HL-60 (cell line): ENCODE measurements around the gene HDAC9.
"Not testable (repeated sequence)": the region's sequence is repeated elsewhere in the genome, so short reads cannot be mapped to it uniquely, and the experiment has no call there.

Experiments
- DNase-seq, 2 experiments: peaks; one replicate each; pipeline ENCODE4 v3.0.0-alpha.2; 2010 to 2020; ENCODE audit warnings: low read depth in 1 of 2, low spot score in 1 of 2
- H3K27ac ChIP-seq: fragments of 250-450 bp; sonication (Bioruptor Pico); replicated peaks from 2 replicates; pipeline ENCODE4 v1.5.1; 2020; ENCODE audit warnings: mild to moderate bottlenecking, moderate library complexity
- H3K27me3 ChIP-seq: fragments of 250-450 bp; sonication (Bioruptor Pico); 2 replicates; pipeline ENCODE4 v1.5.1; 2021; ENCODE audit warnings: mild to moderate bottlenecking, moderate library complexity; ENCODE audit not compliant: insufficient read depth, poor library complexity, severe bottlenecking
- H3K4me3 ChIP-seq: replicated peaks from 2 replicates; pipeline ENCODE4 v1.5.1; 2011; ENCODE audit warnings: mild to moderate bottlenecking, control low read depth, low read length; ENCODE audit not compliant: insufficient read depth
- CTCF ChIP-seq: IDR thresholded peaks from one replicate; pipeline ENCODE4 v1.5.1; 2011; ENCODE audit warnings: low read length, control low read depth, inconsistent platforms; ENCODE audit not compliant: insufficient read depth
- GABPA ChIP-seq: IDR thresholded peaks from 2 replicates; pipeline ENCODE4 v1.6.1; 2012; ENCODE audit warnings: low read depth
- POLR2AphosphoS5 ChIP-seq: IDR thresholded peaks from 2 replicates; pipeline ENCODE4 v1.6.1; 2012; ENCODE audit warnings: low read depth
- REST ChIP-seq: IDR thresholded peaks from 2 replicates; pipeline ENCODE4 v1.6.1; 2012; ENCODE audit warnings: low read depth; ENCODE audit not compliant: insufficient replicate concordance
- SPI1 ChIP-seq: IDR thresholded peaks from 2 replicates; pipeline ENCODE4 v1.6.1; 2012; ENCODE audit warnings: low read depth, mild to moderate bottlenecking, borderline replicate concordance

The HDAC9 gene

DNA sequence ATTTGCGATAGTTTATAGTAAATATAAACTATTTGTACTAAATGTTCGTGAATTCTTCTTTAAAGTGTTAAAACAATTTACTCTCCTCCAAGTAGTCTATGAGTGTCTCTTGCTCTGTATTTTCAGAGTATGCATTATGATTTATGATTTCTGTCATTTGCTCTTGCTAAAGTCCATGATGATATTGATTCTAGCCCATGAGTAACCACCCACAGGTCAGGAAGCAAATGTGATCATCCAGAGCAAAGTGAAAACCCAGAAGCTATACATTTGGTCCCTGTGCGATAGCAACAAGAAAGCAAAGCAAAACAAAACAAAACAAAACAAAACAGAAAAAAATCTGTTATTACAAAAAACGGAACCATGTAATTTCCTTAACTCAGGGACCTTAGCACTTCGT, 225.9 kb downstream of the HDAC9 start:
- Histone ChIP-seq H3K27ac (no peak overlapping the region), H3K4me3 (no peak overlapping the region), H3K27me3 (no peaks in the 10 kb centered on the region)
- no peak for DNase-seq
- TF ChIP-seq SPI1 = no peak
- no peak for TF ChIP-seq GABPA
- TF ChIP-seq CTCF = no peak
- no peak for TF ChIP-seq REST
- TF ChIP-seq POLR2AphosphoS5 = no peak

- no peak overlapping the region for H3K27ac ChIP-seq
- no peak overlapping the region for H3K4me3 ChIP-seq
- DNase-seq = no peak
- H3K27me3 ChIP-seq = no peaks in the 10 kb centered on the region
- TF ChIP-seq POLR2AphosphoS5 (no peak), CTCF (no peak), GABPA (no peak)
Observed at GRCh38 chr7:18724318-18724717, 228.8 kb downstream of the HDAC9 start.

- Histone ChIP-seq H3K27ac (no peak overlapping the region), H3K4me3 (no peak overlapping the region), H3K27me3 (no peaks in the 10 kb centered on the region)
- TF ChIP-seq CTCF = no peak
- TF ChIP-seq POLR2AphosphoS5 = no peak
- TF ChIP-seq REST = no peak
- TF ChIP-seq SPI1 = no peak
- no peak for TF ChIP-seq GABPA
- DNase-seq = no peak
Observed at GRCh38 chr7:18727115-18727870, 231.7 kb downstream of the HDAC9 start.

DNA sequence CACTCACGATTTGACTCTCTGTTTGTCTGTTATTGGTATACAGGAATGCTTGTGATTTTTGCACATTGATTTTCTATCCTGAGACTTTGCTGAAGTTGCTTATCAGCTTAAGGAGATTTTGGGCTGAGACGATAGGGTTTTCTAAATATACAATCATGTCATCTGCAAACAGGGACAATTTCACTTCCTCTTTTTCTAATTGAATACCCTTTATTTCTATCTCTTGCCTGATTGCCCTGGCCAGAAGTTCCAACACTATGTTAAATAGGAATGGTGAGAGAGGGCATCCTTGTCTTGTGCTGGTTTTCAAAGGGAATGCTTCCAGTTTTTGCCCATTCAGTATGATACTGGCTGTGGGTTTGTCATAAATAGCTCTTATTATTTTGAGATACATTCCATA, 240.5 kb downstream of the HDAC9 start:
- peak; percentile 45; the same call in 1 of the 2 replicates for TF ChIP-seq SPI1
- H3K27me3 ChIP-seq, DNase-seq, H3K4me3 ChIP-seq, H3K27ac ChIP-seq: not testable (repeated sequence)
